Panc1 (cell line): ENCODE results near the gene POLR1C. TPM values are rescaled to one million over a fixed set of nuclear protein-coding genes. Genes with fewer than 3 reads are reported as not detected.

Experiments
- ATAC-seq: fragments of 200-7000 bp; cut with Tn5 transposase; 2 replicates; pipeline ENCODE4 v1.9.1; 2020; ENCODE audit warnings: mild to moderate bottlenecking, moderate library complexity
- BruUV-seq: library from RNA; stranded (reverse); fragments of 400-500 nt; replicated peaks from 2 replicates; lab custom pipeline; 2021; lab: Mats Ljungman, UMichigan
- CTCF ChIA-PET: fragments of 300-600 bp; sonication (Branson Sonifier 250); formaldehyde crosslinking; loops from one replicate; lab custom pipeline; 2022; ENCODE audit warnings: antibody characterized with exemption; lab: Charles Lee
- POLR2A ChIA-PET: fragments of 300-600 bp; sonication (Branson Sonifier 250); formaldehyde crosslinking; loops from one replicate; lab custom pipeline; 2022; ENCODE audit warnings: antibody characterized with exemption; lab: Charles Lee
- DNase-seq: peaks from one replicate; pipeline ENCODE4 v3.0.0-alpha.2; 2010; ENCODE audit warnings: low read depth, low spot score
- H3K27ac ChIP-seq: 2 replicates; pipeline ENCODE4 v1.5.1; 2011; ENCODE audit warnings: mild to moderate bottlenecking, low read length, inconsistent platforms
- H3K27me3 ChIP-seq: fragments of 200-500 bp; sonication (Bioruptor generic); 2 replicates; pipeline ENCODE4 v1.6.0; 2014; ENCODE audit warnings: low read length, inconsistent platforms; ENCODE audit not compliant: control insufficient read depth, insufficient read depth
- H3K36me3 ChIP-seq: fragments of 200-500 bp; sonication (Bioruptor generic); 2 replicates; pipeline ENCODE4 v1.5.1; 2014; ENCODE audit warnings: inconsistent platforms, mild to moderate bottlenecking, low read length, moderate library complexity; ENCODE audit not compliant: control insufficient read depth, insufficient read depth
- H3K4me1 ChIP-seq: 2 replicates; pipeline ENCODE4 v1.5.1; 2011; ENCODE audit warnings: inconsistent platforms, mild to moderate bottlenecking, low read length, moderate library complexity; ENCODE audit not compliant: control insufficient read depth, insufficient read depth
- H3K4me3 ChIP-seq, 2 experiments: 2 replicates each; pipeline ENCODE4 v1.5.1; 2011 to 2012; ENCODE audit warnings: low read depth in 2 of 2, low read length in 2 of 2, mild to moderate bottlenecking in 2 of 2, inconsistent platforms in 1 of 2, moderate library complexity in 1 of 2
- H3K9me3 ChIP-seq: fragments of 200-500 bp; sonication (Bioruptor generic); 2 replicates; pipeline ENCODE4 v1.5.1; 2014; ENCODE audit warnings: low read depth, mild to moderate bottlenecking, inconsistent platforms, low read length, moderate library complexity; ENCODE audit not compliant: control insufficient read depth, insufficient read depth
- CTCF ChIP-seq: fragments of 450-650 bp; IDR thresholded peaks from 2 replicates; pipeline ENCODE4 v1.5.1; 2017; ENCODE audit warnings: mild to moderate bottlenecking
- POLR2AphosphoS5 ChIP-seq: IDR thresholded peaks from 2 replicates; pipeline ENCODE4 v1.6.1; 2012; ENCODE audit warnings: mild to moderate bottlenecking, low read depth, low read length, moderate library complexity
- SIN3A ChIP-seq: IDR thresholded peaks from 2 replicates; pipeline ENCODE4 v1.6.1; 2012; ENCODE audit warnings: low read depth, mild to moderate bottlenecking, low read length, moderate library complexity, borderline replicate concordance; ENCODE audit not compliant: insufficient read depth
- TCF7L2 ChIP-seq: IDR thresholded peaks from 2 replicates; pipeline ENCODE4 v1.6.1; 2011; ENCODE audit warnings: mild to moderate bottlenecking, low read depth, low read length, inconsistent platforms
- in situ Hi-C: cut with HindIII; loops from 2 replicates; pipeline ENCODE4 v1.10.0; 2016; ENCODE audit warnings: low sequenced_read_pairs, low pct_unique_long_range_greater_than_20kb
- intact Hi-C: fragments of 100-400 bp; cut with micrococcal nuclease; formaldehyde crosslinking; loops from one replicate; pipeline ENCODE4 v1.10.0; 2022; ENCODE audit not compliant: unreplicated experiment
- total RNA-seq: library from RNA; stranded (reverse); gene quantifications from one replicate; pipeline ENCODE4 v1.2.1, GENCODE V29; 2021; ENCODE audit not compliant: unreplicated experiment
- TF ChIP-seq, protein P1 (sequence below), 2 experiments: IDR thresholded peaks; 2 replicates each; pipeline ENCODE4 v1.6.1; 2011 to 2012; ENCODE audit warnings: low read depth in 2 of 2, control low read depth in 1 of 2, low read length in 1 of 2, mild to moderate bottlenecking in 1 of 2, moderate library complexity in 1 of 2; ENCODE audit not compliant: insufficient read depth in 1 of 2

Gene POLR1C
- total RNA-seq, 1 experiment from 2014 or later: 65.1 TPM

DNA sequence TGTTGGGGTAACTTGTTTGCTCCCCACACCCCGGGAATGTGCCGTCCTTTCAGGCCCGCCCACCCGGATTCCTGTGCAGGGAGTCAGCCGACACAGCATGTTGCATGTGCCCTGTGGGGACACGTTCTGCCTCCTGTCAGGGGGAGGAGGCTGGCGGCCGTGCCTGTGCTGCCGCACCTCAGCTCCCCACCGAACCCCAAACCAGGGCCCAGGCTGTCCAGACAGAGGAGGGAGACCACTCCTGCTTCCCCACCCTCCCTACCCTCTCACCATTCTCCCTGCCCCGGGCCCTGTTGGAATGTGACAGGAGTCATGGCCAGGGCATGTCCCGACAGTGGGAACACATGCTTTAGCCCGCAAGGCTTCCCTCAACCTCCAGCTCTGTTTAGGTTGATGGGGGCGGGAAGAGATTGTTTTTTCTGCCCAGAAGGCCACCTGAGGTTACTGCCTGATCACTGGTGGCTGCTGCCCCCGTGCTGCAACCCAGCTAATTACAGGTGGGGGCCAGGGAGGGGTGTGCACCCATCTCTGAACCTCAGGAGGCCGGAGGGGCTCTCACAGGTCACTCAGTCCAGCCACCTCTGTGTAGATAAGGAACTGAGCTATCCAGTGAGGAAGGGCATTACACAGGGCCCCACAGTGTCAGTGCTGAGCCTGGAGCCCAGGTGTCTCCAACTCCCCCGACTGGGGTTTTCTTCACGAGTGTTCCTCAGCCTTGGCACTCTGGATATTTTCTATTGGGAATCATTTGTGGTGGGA lies 20.3 kb upstream of the POLR1C start:
- no peaks in the 10 kb centered on the region for H3K27me3 ChIP-seq
- no TSS peak for BruUV-seq
- no peaks in the 10 kb centered on the region for H3K9me3 ChIP-seq
- no peak overlapping the region for H3K27ac ChIP-seq
- intact Hi-C loops: no loop called here
- no peaks in the 10 kb centered on the region; the same call in 1 of the 2 replicates for H3K36me3 ChIP-seq
- H3K4me1 ChIP-seq: peaks cover 19% of the 10 kb centered on the region
- ATAC-seq (peak; percentile 57), DNase-seq (no peak)
- TF ChIP-seq POLR2AphosphoS5 (no peak), TCF7L2 (no peak), SIN3A (no peak), CTCF (peak; percentile 80)
- TF ChIP-seq, protein P1, sequence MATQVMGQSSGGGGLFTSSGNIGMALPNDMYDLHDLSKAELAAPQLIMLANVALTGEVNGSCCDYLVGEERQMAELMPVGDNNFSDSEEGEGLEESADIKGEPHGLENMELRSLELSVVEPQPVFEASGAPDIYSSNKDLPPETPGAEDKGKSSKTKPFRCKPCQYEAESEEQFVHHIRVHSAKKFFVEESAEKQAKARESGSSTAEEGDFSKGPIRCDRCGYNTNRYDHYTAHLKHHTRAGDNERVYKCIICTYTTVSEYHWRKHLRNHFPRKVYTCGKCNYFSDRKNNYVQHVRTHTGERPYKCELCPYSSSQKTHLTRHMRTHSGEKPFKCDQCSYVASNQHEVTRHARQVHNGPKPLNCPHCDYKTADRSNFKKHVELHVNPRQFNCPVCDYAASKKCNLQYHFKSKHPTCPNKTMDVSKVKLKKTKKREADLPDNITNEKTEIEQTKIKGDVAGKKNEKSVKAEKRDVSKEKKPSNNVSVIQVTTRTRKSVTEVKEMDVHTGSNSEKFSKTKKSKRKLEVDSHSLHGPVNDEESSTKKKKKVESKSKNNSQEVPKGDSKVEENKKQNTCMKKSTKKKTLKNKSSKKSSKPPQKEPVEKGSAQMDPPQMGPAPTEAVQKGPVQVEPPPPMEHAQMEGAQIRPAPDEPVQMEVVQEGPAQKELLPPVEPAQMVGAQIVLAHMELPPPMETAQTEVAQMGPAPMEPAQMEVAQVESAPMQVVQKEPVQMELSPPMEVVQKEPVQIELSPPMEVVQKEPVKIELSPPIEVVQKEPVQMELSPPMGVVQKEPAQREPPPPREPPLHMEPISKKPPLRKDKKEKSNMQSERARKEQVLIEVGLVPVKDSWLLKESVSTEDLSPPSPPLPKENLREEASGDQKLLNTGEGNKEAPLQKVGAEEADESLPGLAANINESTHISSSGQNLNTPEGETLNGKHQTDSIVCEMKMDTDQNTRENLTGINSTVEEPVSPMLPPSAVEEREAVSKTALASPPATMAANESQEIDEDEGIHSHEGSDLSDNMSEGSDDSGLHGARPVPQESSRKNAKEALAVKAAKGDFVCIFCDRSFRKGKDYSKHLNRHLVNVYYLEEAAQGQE (IDR thresholded peaks at IDR 0.05; ENCODE audit: insufficient read depth in 1 of 2, low read depth in 2 of 2, low read length in 1 of 2): no peak
- in situ Hi-C loops: no loop called here
- ChIA-PET POLR2A (interaction anchor here (0.6 kb wide), 2 partner anchors 69 to 346 kb away, joined by 4 to 10 read pairs; partner anchors contain the start of gene ABCC10), CTCF (interaction anchor here (0.6 to 1.6 kb wide), 3 partner anchors 10 to 233 kb away, joined by 3 to 6 read pairs (median 4); no protein-coding TSS in a partner anchor)
- H3K4me3 ChIP-seq: no peak overlapping the region

DNA sequence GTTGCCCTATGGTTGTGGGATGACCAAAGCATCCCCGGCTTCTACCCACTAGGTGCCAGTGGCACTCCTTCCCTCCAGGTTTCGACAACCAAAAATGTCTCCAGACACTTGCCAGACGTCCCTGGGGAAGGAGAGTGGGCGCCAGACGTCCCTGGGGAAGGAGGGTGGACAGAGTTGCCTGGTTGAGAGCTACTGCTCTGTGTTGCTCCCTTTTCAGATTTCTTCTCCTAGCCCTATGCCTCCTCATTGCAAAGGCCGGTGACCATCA lies 19.8 kb upstream of the POLR1C start:
- in situ Hi-C loops: no loop called here
- ChIA-PET POLR2A (interaction anchor here (0.6 kb wide), 1 partner anchor 70 kb away, joined by 4 read pairs; the partner anchor contains the start of gene ABCC10), CTCF (interaction anchor here (1.0 to 1.6 kb wide), 2 partner anchors 10 to 234 kb away, joined by 3 to 6 read pairs; no protein-coding TSS in a partner anchor)
- intact Hi-C loops: no loop called here
- no peak for DNase-seq
- no peak overlapping the region for H3K27ac ChIP-seq
- H3K9me3 ChIP-seq: no peaks in the 10 kb centered on the region
- no TSS peak for BruUV-seq
- H3K27me3 ChIP-seq: no peaks in the 10 kb centered on the region
- ATAC-seq: no peak
- peaks cover 19% of the 10 kb centered on the region for H3K4me1 ChIP-seq
- H3K36me3 ChIP-seq: no peaks in the 10 kb centered on the region; the same call in 1 of the 2 replicates
- H3K4me3 ChIP-seq: no peak overlapping the region
- TF ChIP-seq SIN3A (no peak), CTCF (no peak), TCF7L2 (no peak), POLR2AphosphoS5 (no peak)
